Neural progenitor cell (in vitro differentiated cells): Measurements from ENCODE around the gene SLC9B1.

Experiments used
- EZH2 ChIP-seq: fragments of 200-600 bp; sonication (generic); IDR thresholded peaks from 2 replicates; pipeline ENCODE4 v1.6.1; 2017; ENCODE audit warnings: antibody characterized with exemption, mild to moderate bottlenecking, moderate library complexity
- EZH2phosphoT487 ChIP-seq: fragments of 200-600 bp; sonication (generic); IDR thresholded peaks from 2 replicates; pipeline ENCODE4 v1.6.1; 2017; ENCODE audit warnings: antibody characterized with exemption
- TF ChIP-seq, protein P1 (sequence below): fragments of 200-600 bp; sonication (generic); IDR thresholded peaks from 2 replicates; pipeline ENCODE4 v1.5.1; 2017; ENCODE audit warnings: antibody characterized with exemption, mild to moderate bottlenecking

GRCh38 chr4:102868153-102868780 lies 151.2 kb downstream of the SLC9B1 start:
- TF ChIP-seq EZH2phosphoT487 (no peak), EZH2 (no peak)
- TF ChIP-seq, protein P1, sequence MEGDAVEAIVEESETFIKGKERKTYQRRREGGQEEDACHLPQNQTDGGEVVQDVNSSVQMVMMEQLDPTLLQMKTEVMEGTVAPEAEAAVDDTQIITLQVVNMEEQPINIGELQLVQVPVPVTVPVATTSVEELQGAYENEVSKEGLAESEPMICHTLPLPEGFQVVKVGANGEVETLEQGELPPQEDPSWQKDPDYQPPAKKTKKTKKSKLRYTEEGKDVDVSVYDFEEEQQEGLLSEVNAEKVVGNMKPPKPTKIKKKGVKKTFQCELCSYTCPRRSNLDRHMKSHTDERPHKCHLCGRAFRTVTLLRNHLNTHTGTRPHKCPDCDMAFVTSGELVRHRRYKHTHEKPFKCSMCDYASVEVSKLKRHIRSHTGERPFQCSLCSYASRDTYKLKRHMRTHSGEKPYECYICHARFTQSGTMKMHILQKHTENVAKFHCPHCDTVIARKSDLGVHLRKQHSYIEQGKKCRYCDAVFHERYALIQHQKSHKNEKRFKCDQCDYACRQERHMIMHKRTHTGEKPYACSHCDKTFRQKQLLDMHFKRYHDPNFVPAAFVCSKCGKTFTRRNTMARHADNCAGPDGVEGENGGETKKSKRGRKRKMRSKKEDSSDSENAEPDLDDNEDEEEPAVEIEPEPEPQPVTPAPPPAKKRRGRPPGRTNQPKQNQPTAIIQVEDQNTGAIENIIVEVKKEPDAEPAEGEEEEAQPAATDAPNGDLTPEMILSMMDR = no peak
